ENCODE results near the gene RALB.
"Not testable (repeated sequence)": the region's sequence is repeated elsewhere in the genome, so short reads cannot be mapped to it uniquely, and the experiment has no call there.

The RALB gene

GRCh38 chr2:120299561-120299960 lies 46.9 kb downstream of the RALB start:
- no peak for DNase-seq

GRCh38 chr2:120300385-120300784 lies 47.7 kb downstream of the RALB start:
- no peak for DNase-seq

GRCh38 chr2:120301284-120301683 lies 48.6 kb downstream of the RALB start:
- DNase-seq, result no peak

GRCh38 chr2:120302301-120302700 lies 49.6 kb downstream of the RALB start:
- DNase-seq, result no peak

GRCh38 chr2:120303177-120303576 lies 50.5 kb downstream of the RALB start:
- no peak for DNase-seq

- no peak for DNase-seq
These were observed 52.6 kb downstream of the RALB start for GRCh38 chr2:120305296-120305695.

DNA sequence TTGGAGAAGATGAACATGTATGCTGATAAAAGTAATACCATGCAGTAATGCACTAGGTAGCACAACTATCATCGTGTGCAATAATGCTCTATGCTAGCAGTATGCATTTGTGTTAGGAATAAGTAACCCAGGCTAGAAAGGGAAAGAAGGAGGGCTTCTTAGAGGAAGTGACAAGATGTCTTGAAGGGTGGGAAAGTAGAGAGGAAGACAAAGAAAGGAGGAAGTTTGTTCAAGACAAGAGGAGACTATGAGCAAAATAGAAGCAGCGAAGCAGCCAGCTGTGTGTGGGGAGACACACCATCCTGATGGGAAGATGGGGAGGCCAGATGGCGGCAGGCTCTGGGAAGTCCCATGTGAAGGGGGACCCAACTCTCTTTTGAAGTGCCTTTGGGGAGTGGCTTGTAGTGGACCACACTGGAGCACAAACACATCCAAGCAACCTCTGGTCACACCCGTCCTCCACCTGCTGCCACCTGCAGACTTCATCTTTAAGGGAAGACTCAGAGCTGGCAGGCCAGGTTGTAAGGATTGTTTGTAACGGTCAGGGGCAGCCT lies 53.4 kb downstream of the RALB start:
- no peak for DNase-seq

DNA sequence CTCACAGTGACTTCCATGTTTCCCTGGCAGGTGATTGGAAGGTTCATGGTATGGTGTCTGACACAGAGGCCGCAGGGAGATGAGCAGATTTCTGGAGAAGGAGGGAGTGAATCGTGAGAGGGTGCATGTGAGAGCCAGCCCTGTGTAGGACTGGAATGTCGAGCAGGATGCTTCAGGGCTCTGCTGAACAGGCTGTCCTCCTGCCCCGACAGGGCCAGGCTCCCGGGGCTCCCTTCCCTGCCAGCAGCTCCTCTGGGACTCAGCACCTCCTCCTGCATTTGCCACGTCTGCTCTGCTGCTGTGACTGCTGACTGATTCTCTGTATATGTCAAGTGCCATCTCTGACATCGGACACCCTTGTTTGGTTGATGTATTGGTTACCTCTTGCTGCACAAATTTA lies 54.8 kb downstream of the RALB start:
- DNase-seq, result no peak

GRCh38 chr2:120308038-120308910 lies 55.6 kb downstream of the RALB start:
- DNase-seq, result no peak

GRCh38 chr2:120310136-120310535 lies 57.5 kb downstream of the RALB start:
- no peak for DNase-seq

DNA sequence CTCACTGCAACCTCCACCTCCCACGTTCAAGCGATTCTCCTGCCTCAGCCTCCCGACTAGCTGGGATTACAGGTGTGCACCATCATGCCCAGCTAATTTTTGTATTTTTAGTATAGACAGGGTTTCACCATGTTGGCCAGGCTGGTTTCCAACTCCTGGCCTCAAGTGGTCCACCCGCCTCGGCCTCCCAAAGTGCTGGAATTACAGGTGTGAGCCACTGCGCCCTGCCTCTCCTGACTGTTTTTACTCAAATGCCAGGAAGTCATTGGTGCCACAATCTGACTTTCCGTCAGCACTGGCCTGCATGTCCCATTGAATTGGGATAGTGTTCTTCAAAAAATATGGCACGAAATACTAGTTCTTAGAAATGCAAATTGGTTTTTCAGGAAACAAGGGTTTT lies 58.2 kb downstream of the RALB start:
- not testable (repeated sequence) for DNase-seq

DNA sequence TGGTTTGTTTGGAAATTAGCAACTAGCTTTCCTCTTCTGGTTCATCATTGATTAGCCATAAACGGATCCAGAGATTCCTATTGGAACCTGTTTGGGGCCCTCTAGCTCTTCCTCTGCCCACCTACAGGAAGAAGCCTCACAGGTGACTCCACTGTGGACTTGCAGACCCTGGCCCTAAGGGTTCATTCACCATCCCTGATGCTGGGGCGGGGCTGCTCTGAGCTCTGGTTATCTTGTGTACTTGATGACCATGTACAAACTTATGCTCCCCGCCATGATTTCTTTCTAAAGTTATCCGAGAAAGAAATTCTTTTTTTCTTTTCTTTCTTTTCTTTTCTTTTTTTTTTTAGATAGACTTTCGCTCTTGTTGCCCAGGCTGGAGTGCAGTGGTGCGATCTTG lies 59.4 kb downstream of the RALB start:
- DNase-seq, result no peak

- peak; percentile 59 for DNase-seq
These were observed 60.4 kb downstream of the RALB start for GRCh38 chr2:120312860-120313694.

DNA sequence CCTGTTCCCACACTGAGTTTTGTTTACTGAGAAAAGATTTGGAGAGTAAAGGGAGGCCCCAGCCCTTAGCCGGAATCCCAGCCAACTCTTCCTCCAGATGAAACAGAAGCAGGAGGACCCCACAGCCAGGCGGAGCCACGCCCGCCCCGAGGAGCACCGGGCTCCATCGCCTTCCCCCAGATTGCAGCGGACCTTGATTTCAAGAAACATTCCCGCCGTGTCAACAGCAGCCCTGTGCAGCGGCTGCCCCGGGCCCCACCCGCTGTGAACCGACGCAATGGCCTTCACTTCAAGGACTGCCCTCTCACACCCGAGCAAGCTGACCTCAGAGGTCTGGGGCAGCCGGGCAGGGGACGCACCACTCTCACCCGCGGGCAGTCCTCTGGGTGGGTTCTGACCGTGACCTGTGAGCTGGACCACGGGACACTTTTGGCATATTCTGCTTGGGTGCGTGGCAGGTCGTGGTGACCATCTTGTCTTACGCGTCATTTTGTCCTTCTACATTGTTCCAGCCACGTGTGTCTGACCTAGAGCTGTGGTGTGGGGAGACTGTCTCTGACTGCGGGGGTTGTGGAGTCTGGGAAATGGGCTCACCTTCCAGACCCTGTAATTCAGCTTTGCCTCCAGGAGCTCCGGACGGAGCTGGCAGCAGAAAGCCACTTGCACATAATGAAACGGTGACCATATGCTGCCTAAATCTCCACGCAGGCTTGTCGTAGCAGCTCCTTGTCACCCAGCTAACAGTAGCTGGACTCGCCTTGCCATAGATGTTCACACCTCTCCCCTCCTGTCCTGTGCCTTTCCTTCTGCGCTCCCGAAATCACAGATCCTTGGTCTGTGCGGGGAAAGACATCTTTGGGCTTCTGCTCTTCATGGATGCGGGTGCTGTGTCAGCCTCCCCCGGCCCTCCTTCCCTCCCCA lies 61.3 kb downstream of the RALB start:
- DNase-seq, result no peak

- DNase-seq, result no peak
These were observed 62.2 kb downstream of the RALB start for GRCh38 chr2:120314690-120315366.

GRCh38 chr2:120315367-120316033 lies 62.8 kb downstream of the RALB start:
- DNase-seq, result no peak

DNA sequence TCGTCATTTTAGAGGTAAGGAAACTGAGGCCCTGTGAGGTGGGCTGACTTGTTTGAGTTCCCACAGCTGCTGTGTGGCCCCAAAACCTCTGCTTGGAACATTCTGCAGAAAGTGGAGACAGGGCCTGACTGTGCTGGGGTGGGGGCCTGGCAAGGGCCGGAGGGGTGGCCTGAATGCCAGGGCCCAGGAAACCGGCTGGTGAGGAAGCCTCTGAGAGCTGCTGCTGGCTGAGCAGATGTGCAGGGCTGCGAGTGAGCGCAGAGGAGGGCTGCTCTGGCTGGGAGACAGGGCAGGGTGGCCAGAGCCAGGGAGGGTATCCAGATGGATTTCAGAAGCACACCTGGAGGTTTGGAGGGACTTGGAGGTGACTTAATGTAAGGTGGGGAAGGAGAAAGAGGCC lies 63.4 kb downstream of the RALB start:
- no peak for DNase-seq

GRCh38 chr2:120316528-120317179 lies 64.0 kb downstream of the RALB start:
- no peak for DNase-seq

- no peak for DNase-seq
These were observed 64.5 kb downstream of the RALB start for GRCh38 chr2:120317180-120317533.

- DNase-seq, result no peak
These were observed 65.3 kb downstream of the RALB start for GRCh38 chr2:120317916-120318315.

DNA sequence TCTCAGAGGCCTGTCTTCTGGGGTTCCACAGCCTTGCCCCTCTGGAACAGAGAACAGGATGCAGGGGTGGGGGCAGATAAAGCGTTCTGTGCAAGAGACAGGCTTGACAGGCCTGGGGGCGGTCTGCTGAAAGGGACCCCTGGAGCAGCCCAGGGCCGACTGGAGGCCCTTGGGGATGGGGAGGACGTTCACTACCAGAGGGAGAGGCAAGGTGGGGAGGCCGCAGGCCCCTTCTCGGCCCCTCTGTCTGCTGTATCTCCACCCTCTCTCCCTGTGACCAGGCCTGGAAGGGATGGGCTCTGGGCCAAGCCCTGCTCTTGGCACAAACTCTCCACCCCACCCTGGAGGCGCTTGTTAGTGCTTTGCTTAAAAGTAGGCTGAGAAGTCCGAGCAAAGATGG lies 66.0 kb downstream of the RALB start:
- no peak for DNase-seq

Measured in activated effector memory CD4-positive, alpha-beta T cell treated with Interleukin-2 at 50 U/mL for 16 hours (primary cell).